Right lobe of liver (tissue), 4 donors: Measurements from ENCODE around the gene TLNRD1.

Experiments used
- CTCF ChIP-seq, 4 donors: fragments of 200-600 bp in 3 of 4; fragments of 450-650 bp in 1 of 4; IDR thresholded peaks; one replicate each; pipeline versions ENCODE4 v1.5.1 to v1.8.0; 2016 to 2022; ENCODE audit warnings: antibody characterized with exemption in 4 of 4, mild to moderate bottlenecking in 2 of 4
- POLR2A ChIP-seq: fragments of 450-650 bp; IDR thresholded peaks from one replicate; pipeline ENCODE4 v1.6.1; 2017; ENCODE audit warnings: antibody characterized with exemption, mild to moderate bottlenecking
- donor health status: DM: no; HTN: no; CAD: no.
- donor health status: DM: no; HTN: no; CAD: no.
- donor health status: DM: no; HTN: yes; CAD: no.

- TF ChIP-seq CTCF (IDR thresholded peaks at IDR 0.05) (no peak), POLR2A (peak; percentile 89)
Observed at GRCh38 chr15:80989518-80990478, 10.9 kb upstream of the TLNRD1 start, which contains the start of gene MESD.
